Uterus (tissue), 2 donors: ENCODE measurements around the gene TRIM69.

ENCODE experiments used
- CTCF ChIP-seq, 4 experiments: fragments of 200-600 bp in 2 of 4; fragments of 450-650 bp in 2 of 4; sonication (generic) in 2 of 4; IDR thresholded peaks; one replicate each; pipeline ENCODE4 v1.5.1; 2016 to 2019; ENCODE audit warnings: antibody characterized with exemption in 4 of 4, mild to moderate bottlenecking in 2 of 4, moderate library complexity in 1 of 4
- POLR2A ChIP-seq, 2 donors: fragments of 450-650 bp; IDR thresholded peaks; one replicate each; pipeline ENCODE4 v1.6.1; 2016; ENCODE audit warnings: antibody characterized with exemption in 2 of 2, mild to moderate bottlenecking in 1 of 2, moderate library complexity in 1 of 2

DNA sequence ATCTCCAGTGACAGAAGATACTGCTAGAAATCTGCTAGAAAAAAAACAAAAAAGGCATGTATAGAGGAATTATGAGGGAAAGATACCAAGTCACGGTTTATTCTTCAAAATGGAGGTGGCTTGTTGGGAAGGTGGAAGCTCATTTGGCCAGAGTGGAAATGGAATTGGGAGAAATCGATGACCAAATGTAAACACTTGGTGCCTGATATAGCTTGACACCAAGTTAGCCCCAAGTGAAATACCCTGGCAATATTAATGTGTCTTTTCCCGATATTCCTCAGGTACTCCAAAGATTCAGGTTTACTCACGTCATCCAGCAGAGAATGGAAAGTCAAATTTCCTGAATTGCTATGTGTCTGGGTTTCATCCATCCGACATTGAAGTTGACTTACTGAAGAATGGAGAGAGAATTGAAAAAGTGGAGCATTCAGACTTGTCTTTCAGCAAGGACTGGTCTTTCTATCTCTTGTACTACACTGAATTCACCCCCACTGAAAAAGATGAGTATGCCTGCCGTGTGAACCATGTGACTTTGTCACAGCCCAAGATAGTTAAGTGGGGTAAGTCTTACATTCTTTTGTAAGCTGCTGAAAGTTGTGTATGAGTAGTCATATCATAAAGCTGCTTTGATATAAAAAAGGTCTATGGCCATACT is 21.1 kb upstream of the TRIM69 start:
- TF ChIP-seq CTCF (IDR thresholded peaks at IDR 0.05) (no peak), POLR2A (IDR thresholded peaks at IDR 0.05) (no peak)
